ENCODE data around the gene MRPL40. TPM values are rescaled to one million over a fixed set of nuclear protein-coding genes. Genes with fewer than 3 reads are reported as not detected.
A peak's percentile ranks its signal among the peaks of the same experiment; 100 is the strongest.

Gene MRPL40
- total RNA-seq, 1 donor from 2014 or later, result 24.0 TPM

DNA sequence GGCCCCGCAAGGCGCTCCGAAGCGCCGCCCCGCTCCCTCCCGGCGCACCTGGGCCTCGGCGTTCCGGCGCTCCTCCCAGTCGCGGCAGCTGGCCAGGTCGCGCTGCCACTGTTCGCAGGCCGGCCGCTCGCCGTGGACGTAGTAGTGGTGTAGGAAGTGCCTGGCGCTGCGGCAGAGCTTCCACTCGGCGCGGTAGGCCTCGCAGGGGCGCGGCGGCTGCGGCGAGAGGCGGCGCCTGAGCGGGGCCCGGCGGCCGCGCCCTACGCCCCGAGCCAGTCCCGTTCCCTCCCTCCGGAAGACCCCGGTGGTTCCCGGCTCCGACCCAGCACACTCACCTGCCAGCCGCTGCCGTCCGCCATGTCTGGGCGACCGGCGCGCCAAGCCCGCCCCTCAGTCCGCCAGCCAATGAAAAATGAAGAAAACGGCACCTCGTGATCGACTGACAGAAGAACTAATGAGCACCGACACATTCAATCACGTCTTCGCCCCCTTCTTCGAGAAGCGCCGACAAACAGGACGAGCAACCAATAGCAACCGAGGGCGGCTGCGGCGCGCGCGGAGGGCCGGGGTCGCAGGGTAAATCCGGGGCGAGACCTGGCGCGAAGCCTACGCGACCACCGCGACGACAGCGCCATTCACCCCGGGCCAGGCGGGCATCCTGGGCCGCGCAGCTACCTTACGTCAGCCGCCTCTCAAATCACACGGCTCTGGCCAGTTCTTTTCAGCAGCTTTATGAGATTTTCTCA lies 15.2 kb downstream of the MRPL40 start, which contains the start of gene C22orf39:
Gene C22orf39 (minus strand): TSS at position 382 of the 746 bp plus-strand sequence. CDS start 23 bp downstream, at position 359.
- Mint-ChIP-seq H3K9me3 (no peaks in the 10 kb centered on the region), H3K36me3 (ENCODE audit: low read depth) (peaks cover 54% of the 10 kb centered on the region), H3K4me1 (peaks cover 31% of the 10 kb centered on the region), H3K27me3 (no peaks in the 10 kb centered on the region), H3K4me3 (peak within 1 kb of the TSS; percentile 95), H3K27ac (peak within 1 kb of the TSS; percentile 98)
- intact Hi-C loops (cut with micrococcal nuclease), result loop anchor here (1.0 to 5.0 kb wide), 6 partner anchors 15 to 268 kb away; partner anchors contain the start of genes CDC45, CLTCL1, MRPL40 and UFD1
- DNase-seq, result peak; percentile 78
- POLR2A ChIA-PET, result interaction anchor here (0.6 to 3.0 kb wide), 9 partner anchors 8 to 206 kb away, joined by 3 to 92 read pairs (median 8); partner anchors contain the start of genes CDC45, CLTCL1, HIRA and MRPL40
- TF ChIP-seq CTCF (IDR thresholded peaks at IDR 0.05), result no peak
- CTCF ChIA-PET, result interaction anchor here (0.9 to 2.0 kb wide), 3 partner anchors 16 to 182 kb away, joined by 3 to 4 read pairs (median 4); no protein-coding TSS in a partner anchor
- ATAC-seq (ENCODE audit: low read depth), result peak; percentile 85

GRCh38 chr22:19448076-19448607 lies 15.8 kb downstream of the MRPL40 start:
- H3K27ac Mint-ChIP-seq, result peak overlapping the region; percentile 98
- POLR2A ChIA-PET, result interaction anchor here (0.5 to 3.0 kb wide), 7 partner anchors 9 to 236 kb away, joined by 5 to 92 read pairs (median 8); partner anchors contain the start of genes CDC45, CLTCL1, HIRA and MRPL40

DNA sequence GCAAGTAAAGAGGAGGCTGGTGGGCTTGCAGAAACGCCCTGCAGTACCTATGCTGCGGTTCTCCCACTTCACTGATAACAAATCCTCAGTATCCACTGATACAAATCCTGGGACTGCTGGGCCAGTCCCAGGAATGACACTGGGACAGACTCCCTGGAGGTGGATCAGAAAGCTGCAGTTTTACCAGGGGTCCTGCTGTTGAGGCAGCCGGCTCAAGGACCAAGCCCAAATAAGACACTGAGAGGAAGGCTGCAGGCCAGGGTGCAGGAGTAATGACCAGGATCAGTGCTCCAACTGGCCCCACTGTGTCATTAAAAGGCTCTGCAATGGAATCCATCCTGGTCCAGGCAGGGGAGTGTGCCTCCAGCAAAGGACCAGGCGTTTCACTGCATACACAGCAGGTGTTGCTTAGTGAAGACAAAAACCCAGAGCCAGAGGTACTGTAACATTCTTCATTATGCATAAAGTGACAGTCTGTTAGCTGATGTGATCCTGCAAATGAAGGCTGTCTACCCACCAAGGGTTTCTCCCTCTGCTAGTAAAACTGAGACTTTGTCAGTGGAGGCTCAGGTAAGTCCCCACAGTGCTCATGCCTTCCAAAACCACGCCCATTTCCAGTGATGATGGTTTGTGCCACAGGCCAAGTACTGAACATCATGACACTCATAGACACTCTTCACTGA lies 16.5 kb downstream of the MRPL40 start:
- no peak for TF ChIP-seq CTCF (IDR thresholded peaks at IDR 0.05)
- no peaks in the 10 kb centered on the region for H3K9me3 Mint-ChIP-seq
- H3K27ac Mint-ChIP-seq, result peak overlapping the region; percentile 98
- ChIA-PET CTCF (interaction anchor here (2.0 kb wide), 1 partner anchor 29 kb away, joined by 4 read pairs; no protein-coding TSS in a partner anchor), POLR2A (interaction anchor here (3.0 kb wide), 1 partner anchor 15 kb away, joined by 92 read pairs; the partner anchor contains the start of genes HIRA and MRPL40)
- intact Hi-C loops (cut with micrococcal nuclease), result loop anchor here (1.0 to 5.0 kb wide), 4 partner anchors 87 to 270 kb away; partner anchors contain the start of gene CLTCL1
- peak overlapping the region; percentile 95 for H3K4me3 Mint-ChIP-seq
- H3K36me3 Mint-ChIP-seq (ENCODE audit: low read depth), result peaks cover 56% of the 10 kb centered on the region
- H3K4me1 Mint-ChIP-seq, result peaks cover 30% of the 10 kb centered on the region
- H3K27me3 Mint-ChIP-seq, result no peaks in the 10 kb centered on the region
- ATAC-seq (ENCODE audit: low read depth) (no peak), DNase-seq (no peak)

More at GRCh38 chr22:19448076-19448607, 15.8 kb downstream of the MRPL40 start:
- intact Hi-C loops (cut with micrococcal nuclease), result loop anchor here (1.0 to 5.0 kb wide), 4 partner anchors 86 to 269 kb away; partner anchors contain the start of gene CLTCL1
- Mint-ChIP-seq H3K4me3 (peak overlapping the region; percentile 95), H3K9me3 (no peaks in the 10 kb centered on the region), H3K36me3 (ENCODE audit: low read depth) (peaks cover 56% of the 10 kb centered on the region), H3K4me1 (peaks cover 31% of the 10 kb centered on the region), H3K27me3 (no peaks in the 10 kb centered on the region)
- ATAC-seq (ENCODE audit: low read depth), result peak; percentile 72
- DNase-seq, result peak; percentile 40
- no peak for TF ChIP-seq CTCF (IDR thresholded peaks at IDR 0.05)
- CTCF ChIA-PET, result interaction anchor here (0.9 to 2.0 kb wide), 3 partner anchors 16 to 182 kb away, joined by 3 to 4 read pairs (median 4); no protein-coding TSS in a partner anchor

- CTCF ChIA-PET, result no interaction called here
- H3K9me3 Mint-ChIP-seq, result no peaks in the 10 kb centered on the region
- no peak for ATAC-seq (ENCODE audit: low read depth)
Measured at GRCh38 chr22:19449422-19449767, 17.1 kb downstream of the MRPL40 start.

More at GRCh38 chr22:19449422-19449767, 17.1 kb downstream of the MRPL40 start:
- intact Hi-C loops (cut with micrococcal nuclease), result loop anchor here (5.0 kb wide), 2 partner anchors 87 to 157 kb away; partner anchors contain the start of gene CLTCL1
- no peak for DNase-seq
- H3K36me3 Mint-ChIP-seq (ENCODE audit: low read depth), result peaks cover 56% of the 10 kb centered on the region
- H3K4me3 Mint-ChIP-seq, result no peak overlapping the region
- POLR2A ChIA-PET, result no interaction called here
- no peak overlapping the region for H3K27ac Mint-ChIP-seq
- H3K27me3 Mint-ChIP-seq, result no peaks in the 10 kb centered on the region
- TF ChIP-seq CTCF (IDR thresholded peaks at IDR 0.05), result no peak
- H3K4me1 Mint-ChIP-seq, result peaks cover 30% of the 10 kb centered on the region

All from activated B cell treated with CpG ODN at 0.5 μM for 24 hours (primary cell).